IPS DF 6.9 (cell line): ENCODE measurements around the gene LTBP2.

ENCODE experiments used
- DNase-seq: peaks from one replicate; pipeline ENCODE4 v3.0.0-alpha.2; 2013; ENCODE audit warnings: low read depth, low spot score
- H3K27ac ChIP-seq: one replicate; pipeline ENCODE4 v1.5.1; 2013; ENCODE audit warnings: low read length, control low read depth
- H3K27me3 ChIP-seq: 2 replicates; pipeline ENCODE4 v1.6.1; 2013; ENCODE audit warnings: mild to moderate bottlenecking, low read length; ENCODE audit not compliant: control insufficient read depth, insufficient read depth
- H3K36me3 ChIP-seq: 2 replicates; pipeline ENCODE4 v1.6.1; 2013; ENCODE audit warnings: low read length; ENCODE audit not compliant: control insufficient read depth, insufficient read depth
- H3K4me1 ChIP-seq: 2 replicates; pipeline ENCODE4 v1.6.1; 2013; ENCODE audit warnings: low read length; ENCODE audit not compliant: control insufficient read depth, insufficient read depth
- H3K4me3 ChIP-seq: 2 replicates; pipeline ENCODE4 v1.5.1; 2013; ENCODE audit warnings: mild to moderate bottlenecking, low read length
- H3K9me3 ChIP-seq: 2 replicates; pipeline ENCODE4 v1.6.1; 2013; ENCODE audit warnings: low read length, inconsistent platforms; ENCODE audit not compliant: control insufficient read depth, insufficient read depth
- WGBS: extraction: QIAGEN DNeasy Blood & Tissue Kit; methylation state at CpG from one replicate; pipeline ENCODE4 v1.1.7; 2013; ENCODE audit warnings: mixed read lengths, missing lambda C conversion rate; ENCODE audit not compliant: insufficient read length, insufficient coverage; 5-methylcytosine and 5-hydroxymethylcytosine counted together

Gene LTBP2

DNA sequence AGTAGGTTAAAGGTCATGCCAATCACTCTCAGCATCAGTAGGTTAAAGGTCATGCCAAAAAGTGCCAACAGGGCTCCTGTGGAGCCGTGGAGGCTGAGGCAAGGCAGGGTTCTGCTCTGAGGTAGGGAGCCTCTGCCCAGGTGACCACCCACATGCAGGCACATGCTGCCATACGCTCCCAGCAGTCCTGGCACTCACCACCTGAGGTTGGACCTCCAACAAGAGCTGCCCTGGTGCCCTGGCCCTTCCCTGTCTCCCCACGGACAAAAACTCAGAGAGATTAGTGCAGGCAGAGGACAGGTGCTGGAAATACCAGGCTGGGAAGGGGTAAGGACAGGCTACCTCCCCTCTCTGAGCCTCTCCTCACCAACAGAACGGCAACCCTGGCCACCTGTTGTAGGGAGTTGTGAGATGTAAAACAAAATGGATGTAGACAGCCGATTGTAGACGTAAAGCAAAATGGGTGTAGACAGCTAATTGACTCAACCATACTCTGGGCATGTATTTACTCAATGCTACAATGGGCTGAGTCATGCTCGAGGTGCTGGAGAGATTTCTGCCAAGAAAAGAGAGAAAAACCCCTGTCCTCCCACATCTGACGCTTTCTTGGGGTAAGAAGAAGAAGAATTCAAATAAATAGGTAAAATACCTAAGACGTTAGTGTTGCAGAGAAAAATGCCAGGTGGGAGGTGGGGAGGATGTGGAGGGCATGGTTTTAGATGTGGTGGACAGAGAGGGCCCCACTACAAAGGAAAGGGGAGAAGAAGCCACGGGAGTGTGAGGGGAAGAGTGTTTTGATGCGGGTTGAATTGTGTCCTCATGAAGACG is 32.4 kb downstream of the LTBP2 start:
- H3K27ac ChIP-seq: no peak overlapping the region
- no CpG with 5 or more reads among the region's 12 CpGs for WGBS
- H3K27me3 ChIP-seq: no peaks in the 10 kb centered on the region
- H3K36me3 ChIP-seq: no peaks in the 10 kb centered on the region
- H3K4me1 ChIP-seq: no peaks in the 10 kb centered on the region
- DNase-seq: no peak
- no peaks in the 10 kb centered on the region for H3K9me3 ChIP-seq
- no peak overlapping the region for H3K4me3 ChIP-seq

- H3K27ac ChIP-seq: no peak overlapping the region
- H3K4me1 ChIP-seq: no peaks in the 10 kb centered on the region
- no peaks in the 10 kb centered on the region for H3K9me3 ChIP-seq
- no peak for DNase-seq
- no CpG with 5 or more reads among the region's 5 CpGs for WGBS
- no peak overlapping the region for H3K4me3 ChIP-seq
- H3K27me3 ChIP-seq: no peaks in the 10 kb centered on the region
- H3K36me3 ChIP-seq: no peaks in the 10 kb centered on the region
Measured at GRCh38 chr14:74578479-74578878, 33.6 kb downstream of the LTBP2 start.

GRCh38 chr14:74577948-74578275 is 34.1 kb downstream of the LTBP2 start:
- H3K27ac ChIP-seq: no peak overlapping the region
- 0 out of 2 replicates have a peak, but pooled peaks cover 1% of the 10 kb centered on the region for H3K4me1 ChIP-seq
- H3K4me3 ChIP-seq: no peak overlapping the region
- no CpG with 5 or more reads among the region's 3 CpGs for WGBS
- DNase-seq: no peak
- H3K36me3 ChIP-seq: no peaks in the 10 kb centered on the region
- no peaks in the 10 kb centered on the region for H3K9me3 ChIP-seq
- no peaks in the 10 kb centered on the region for H3K27me3 ChIP-seq

DNA sequence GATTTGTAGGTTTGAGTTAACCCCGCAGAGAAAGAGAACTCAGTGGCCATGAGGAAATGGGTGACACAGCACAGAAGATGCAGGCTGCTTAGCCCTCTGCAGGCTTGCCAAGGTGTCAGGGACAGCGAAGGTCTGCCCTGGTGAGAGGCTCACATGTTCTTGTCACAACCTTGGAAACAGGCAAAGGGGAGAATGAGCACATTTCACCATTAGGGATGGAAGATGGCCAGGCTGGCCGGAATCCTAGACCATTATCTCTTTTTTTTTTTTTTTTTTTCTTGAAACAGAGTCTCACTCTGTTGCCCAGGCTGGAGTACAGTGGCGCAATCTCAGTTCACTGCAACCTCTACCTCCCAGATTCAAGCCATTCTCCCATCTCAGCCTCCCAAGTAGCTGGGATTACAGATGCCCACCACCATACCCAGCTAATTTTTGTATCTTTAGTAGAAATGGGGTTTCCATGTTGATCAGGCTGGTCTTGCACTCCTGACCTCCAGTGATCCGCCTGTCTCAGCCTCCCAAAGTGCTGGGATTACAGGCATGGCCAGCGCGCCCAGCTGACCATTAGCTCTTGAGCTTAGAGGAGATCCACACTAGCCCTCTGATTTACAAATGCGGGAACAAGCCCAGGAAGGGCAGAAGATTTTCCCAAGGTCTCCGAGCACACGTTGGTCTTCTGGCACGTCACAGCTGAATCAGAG is 34.6 kb downstream of the LTBP2 start:
- Histone ChIP-seq H3K27ac (no peak overlapping the region), H3K4me3 (no peak overlapping the region), H3K27me3 (no peaks in the 10 kb centered on the region), H3K36me3 (no peaks in the 10 kb centered on the region), H3K4me1 (0 out of 2 replicates have a peak, but pooled peaks cover 1% of the 10 kb centered on the region), H3K9me3 (no peaks in the 10 kb centered on the region)
- WGBS: no CpG with 5 or more reads among the region's 11 CpGs
- no peak for DNase-seq

DNA sequence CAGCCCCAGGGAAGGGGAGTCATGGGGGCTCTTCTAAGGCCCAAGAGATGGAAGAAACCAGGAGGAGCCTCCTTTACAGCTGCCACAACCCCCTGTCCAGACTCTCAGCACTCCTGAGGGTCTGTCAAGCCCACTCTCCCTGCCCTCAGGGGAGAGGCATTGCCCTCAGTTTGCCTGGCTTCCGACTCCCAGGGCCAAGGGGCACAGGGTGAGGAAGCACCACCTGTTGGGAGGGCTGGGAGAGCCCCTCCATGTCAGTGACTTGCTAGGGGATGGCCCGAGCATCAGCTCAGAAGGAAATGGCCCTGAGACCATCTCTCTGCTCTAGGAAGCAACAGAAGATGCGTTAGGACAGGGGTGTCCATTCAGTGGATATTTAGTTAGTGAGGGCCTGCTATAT is 36.1 kb downstream of the LTBP2 start:
- WGBS: no CpG with 5 or more reads among the region's 3 CpGs
- no peaks in the 10 kb centered on the region for H3K9me3 ChIP-seq
- no peak for DNase-seq
- no peak overlapping the region for H3K27ac ChIP-seq
- H3K36me3 ChIP-seq: no peaks in the 10 kb centered on the region
- no peak overlapping the region for H3K4me3 ChIP-seq
- H3K27me3 ChIP-seq: no peaks in the 10 kb centered on the region
- 0 out of 2 replicates have a peak, but pooled peaks cover 1% of the 10 kb centered on the region for H3K4me1 ChIP-seq

GRCh38 chr14:74575507-74575906 is 36.5 kb downstream of the LTBP2 start:
- WGBS: no CpG with 5 or more reads among the region's 2 CpGs
- Histone ChIP-seq H3K4me3 (no peak overlapping the region), H3K9me3 (no peaks in the 10 kb centered on the region), H3K27ac (no peak overlapping the region), H3K27me3 (no peaks in the 10 kb centered on the region), H3K36me3 (no peaks in the 10 kb centered on the region), H3K4me1 (0 out of 2 replicates have a peak, but pooled peaks cover 1% of the 10 kb centered on the region)
- DNase-seq: no peak

DNA sequence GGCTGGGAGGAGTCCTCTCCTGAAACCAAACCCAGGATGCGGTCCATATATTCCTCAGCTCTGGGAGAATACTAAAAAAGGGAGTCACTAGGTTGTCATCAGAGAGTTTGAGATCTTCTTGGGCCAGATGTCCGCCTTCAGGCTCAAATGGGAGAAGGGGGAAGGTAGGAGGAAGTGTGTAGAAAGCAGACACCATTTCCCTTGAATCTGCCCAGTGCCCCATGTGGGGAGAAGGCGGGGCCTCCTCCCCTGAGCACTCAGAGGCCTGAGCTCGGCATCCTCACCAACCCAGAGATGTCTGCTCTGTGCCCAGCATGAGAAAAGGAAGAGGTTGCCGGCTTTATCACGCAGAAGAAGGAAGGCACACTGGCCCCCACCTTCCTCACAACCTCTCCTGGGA is 37.3 kb downstream of the LTBP2 start:
- no peaks in the 10 kb centered on the region for H3K27me3 ChIP-seq
- H3K27ac ChIP-seq: no peak overlapping the region
- no peak overlapping the region for H3K4me3 ChIP-seq
- 0 out of 2 replicates have a peak, but pooled peaks cover 1% of the 10 kb centered on the region for H3K4me1 ChIP-seq
- H3K36me3 ChIP-seq: no peaks in the 10 kb centered on the region
- no peaks in the 10 kb centered on the region for H3K9me3 ChIP-seq
- no peak for DNase-seq
- no CpG with 5 or more reads among the region's 6 CpGs for WGBS

DNA sequence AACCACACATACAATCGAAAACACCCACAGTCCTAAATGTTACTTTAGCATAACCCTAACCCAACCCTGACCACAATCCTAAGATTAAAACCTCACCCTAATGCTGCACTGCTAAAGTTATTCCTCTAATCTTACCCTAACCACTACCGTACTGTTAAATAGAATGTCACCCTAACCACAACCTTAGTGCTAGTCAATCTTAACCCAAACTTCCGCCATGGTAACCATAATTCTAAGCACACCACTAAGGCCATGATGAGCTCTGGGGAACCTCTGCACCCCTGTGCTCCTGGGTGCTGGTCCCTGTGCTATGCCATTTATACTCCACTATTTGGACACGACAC is 38.0 kb downstream of the LTBP2 start:
- Histone ChIP-seq H3K36me3 (no peaks in the 10 kb centered on the region), H3K27ac (no peak overlapping the region), H3K4me1 (0 out of 2 replicates have a peak, but pooled peaks cover 1% of the 10 kb centered on the region), H3K27me3 (no peaks in the 10 kb centered on the region), H3K9me3 (no peaks in the 10 kb centered on the region), H3K4me3 (no peak overlapping the region)
- 100% methylated on average over 2 of the region's 4 CpGs for WGBS
- DNase-seq: no peak

GRCh38 chr14:74573421-74574089 is 38.5 kb downstream of the LTBP2 start:
- Histone ChIP-seq H3K36me3 (no peaks in the 10 kb centered on the region), H3K4me1 (0 out of 2 replicates have a peak, but pooled peaks cover 1% of the 10 kb centered on the region), H3K27ac (no peak overlapping the region), H3K9me3 (no peaks in the 10 kb centered on the region), H3K27me3 (no peaks in the 10 kb centered on the region), H3K4me3 (no peak overlapping the region)
- no peak for DNase-seq
- WGBS: no CpG with 5 or more reads among the region's 13 CpGs

DNA sequence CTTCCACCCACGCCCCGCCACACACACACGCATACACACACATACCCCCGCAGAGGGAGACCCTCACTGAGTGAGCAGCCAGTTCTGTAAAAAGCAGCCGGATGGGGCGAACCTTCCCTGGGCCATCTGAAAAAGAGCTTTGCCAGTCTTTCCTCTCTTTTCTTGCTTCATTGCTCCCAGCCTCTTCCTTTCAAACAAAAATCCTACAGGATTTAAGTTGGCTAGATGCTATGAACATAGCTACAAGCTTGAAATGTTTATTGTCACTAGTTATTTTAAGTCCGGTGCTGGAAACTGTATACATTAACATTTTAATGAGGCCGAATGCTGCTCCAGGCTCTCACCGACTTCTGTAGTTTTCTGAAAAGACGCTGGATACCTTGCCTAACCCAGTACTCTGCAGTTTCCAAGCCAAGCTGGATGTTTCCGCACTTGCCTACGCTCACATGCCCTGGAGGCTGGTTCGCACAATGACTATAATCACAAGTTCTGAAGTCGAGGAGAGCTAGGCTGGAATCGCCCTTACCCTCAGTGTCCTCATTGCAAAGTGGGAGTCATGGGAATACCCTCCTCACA is 39.2 kb downstream of the LTBP2 start:
- H3K27ac ChIP-seq: no peak overlapping the region
- WGBS: no CpG with 5 or more reads among the region's 15 CpGs
- H3K27me3 ChIP-seq: no peaks in the 10 kb centered on the region
- H3K9me3 ChIP-seq: no peaks in the 10 kb centered on the region
- H3K4me3 ChIP-seq: no peak overlapping the region
- DNase-seq: no peak
- H3K36me3 ChIP-seq: no peaks in the 10 kb centered on the region
- 0 out of 2 replicates have a peak, but pooled peaks cover 1% of the 10 kb centered on the region for H3K4me1 ChIP-seq
